ENCODE data around the gene VWA5A. TPM values are rescaled to one million over a fixed set of nuclear protein-coding genes. Genes with fewer than 3 reads are reported as not detected.

Gene VWA5A
- polyA plus RNA-seq, 1 of the 3 experiments (the other 2 are of a cell fraction) = 7.6 TPM

DNA sequence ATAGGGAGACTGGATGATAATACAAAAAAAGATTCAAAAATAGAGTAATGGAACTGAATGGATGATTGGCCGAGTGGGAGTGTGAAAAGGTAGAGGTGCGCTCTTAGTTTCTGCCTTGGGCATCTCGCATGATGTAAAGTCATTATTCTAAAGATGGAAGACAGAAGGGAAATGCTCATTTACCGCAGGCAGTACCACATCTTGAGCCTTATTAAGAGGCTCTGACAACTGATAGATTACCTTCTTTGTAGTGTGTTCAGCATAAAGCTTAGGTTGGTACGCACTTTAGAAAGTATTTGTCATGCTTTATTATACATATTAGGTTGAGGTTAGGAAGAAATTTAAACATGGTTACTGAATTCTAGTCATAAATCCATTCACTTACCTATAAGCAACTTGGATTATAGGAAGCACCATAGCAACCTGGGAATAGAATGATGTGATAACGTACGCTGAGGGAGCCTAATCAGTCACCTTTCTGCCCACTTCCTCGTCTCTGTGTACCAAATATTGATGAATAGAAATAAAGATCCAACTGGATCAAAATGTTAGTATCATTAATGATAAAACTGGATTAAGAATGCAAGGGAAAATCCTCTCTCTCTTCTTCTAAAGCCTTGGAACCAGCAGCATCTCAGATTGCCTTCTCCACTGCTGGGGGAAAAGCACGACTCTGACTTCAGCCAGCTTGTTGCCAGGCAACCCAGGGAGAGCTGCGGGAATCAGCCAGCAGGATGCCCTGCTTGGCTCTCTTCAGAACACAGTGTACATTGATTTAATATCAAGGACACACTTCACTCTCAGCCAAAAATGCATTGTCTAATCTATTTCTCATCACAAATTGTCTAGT lies 29.0 kb upstream of the VWA5A start:
- Histone ChIP-seq H4K20me1 (ENCODE audit: insufficient read depth) (no peaks in the 10 kb centered on the region), H3K9me2 (no peaks in the 10 kb centered on the region), H3K36me3 (replicated peaks in 1 of 2; ENCODE audit: control insufficient read depth in 1 of 2, insufficient read depth in 2 of 2, low read length in 1 of 2) (no peaks in the 10 kb centered on the region), H3K4me3 (ENCODE audit: low read depth in 2 of 2, low read length in 1 of 2) (no peak overlapping the region), H3K4me1 (ENCODE audit: control insufficient read depth in 1 of 2, insufficient read depth in 2 of 2, low read depth in 1 of 2, low read length in 1 of 2) (no peaks in the 10 kb centered on the region; a peak in 1 of 4 replicates), H3K4me2 (no peak overlapping the region), H3K9ac (no peak overlapping the region), H3K27me3 (ENCODE audit: insufficient read depth) (peaks cover 12% of the 10 kb centered on the region; the same call in 1 of the 2 replicates), H3F3A (replicated peaks; ENCODE audit: insufficient read depth) (no peaks in the 10 kb centered on the region), H3K27ac (ENCODE audit: low read depth in 2 of 2, low read length in 1 of 2) (no peak overlapping the region), H3K79me2 (ENCODE audit: insufficient read depth) (no peaks in the 10 kb centered on the region), H3K9me3 (no peaks in the 10 kb centered on the region), H2AFZ (ENCODE audit: low read depth) (no peak overlapping the region)
- CTCF ChIA-PET = interaction anchor here (1.2 to 1.7 kb wide), 2 partner anchors 11 to 15 kb away, joined by 4 read pairs; no protein-coding TSS in a partner anchor
- no peak for TF ChIP-seq TAF1 (IDR thresholded peaks at IDR 0.05; ENCODE audit: borderline replicate concordance, low read depth, low read length)
- TF ChIP-seq, protein P1, sequence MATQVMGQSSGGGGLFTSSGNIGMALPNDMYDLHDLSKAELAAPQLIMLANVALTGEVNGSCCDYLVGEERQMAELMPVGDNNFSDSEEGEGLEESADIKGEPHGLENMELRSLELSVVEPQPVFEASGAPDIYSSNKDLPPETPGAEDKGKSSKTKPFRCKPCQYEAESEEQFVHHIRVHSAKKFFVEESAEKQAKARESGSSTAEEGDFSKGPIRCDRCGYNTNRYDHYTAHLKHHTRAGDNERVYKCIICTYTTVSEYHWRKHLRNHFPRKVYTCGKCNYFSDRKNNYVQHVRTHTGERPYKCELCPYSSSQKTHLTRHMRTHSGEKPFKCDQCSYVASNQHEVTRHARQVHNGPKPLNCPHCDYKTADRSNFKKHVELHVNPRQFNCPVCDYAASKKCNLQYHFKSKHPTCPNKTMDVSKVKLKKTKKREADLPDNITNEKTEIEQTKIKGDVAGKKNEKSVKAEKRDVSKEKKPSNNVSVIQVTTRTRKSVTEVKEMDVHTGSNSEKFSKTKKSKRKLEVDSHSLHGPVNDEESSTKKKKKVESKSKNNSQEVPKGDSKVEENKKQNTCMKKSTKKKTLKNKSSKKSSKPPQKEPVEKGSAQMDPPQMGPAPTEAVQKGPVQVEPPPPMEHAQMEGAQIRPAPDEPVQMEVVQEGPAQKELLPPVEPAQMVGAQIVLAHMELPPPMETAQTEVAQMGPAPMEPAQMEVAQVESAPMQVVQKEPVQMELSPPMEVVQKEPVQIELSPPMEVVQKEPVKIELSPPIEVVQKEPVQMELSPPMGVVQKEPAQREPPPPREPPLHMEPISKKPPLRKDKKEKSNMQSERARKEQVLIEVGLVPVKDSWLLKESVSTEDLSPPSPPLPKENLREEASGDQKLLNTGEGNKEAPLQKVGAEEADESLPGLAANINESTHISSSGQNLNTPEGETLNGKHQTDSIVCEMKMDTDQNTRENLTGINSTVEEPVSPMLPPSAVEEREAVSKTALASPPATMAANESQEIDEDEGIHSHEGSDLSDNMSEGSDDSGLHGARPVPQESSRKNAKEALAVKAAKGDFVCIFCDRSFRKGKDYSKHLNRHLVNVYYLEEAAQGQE (IDR thresholded peaks at IDR 0.05; ENCODE audit: low read depth, low read length) = no peak
- TF ChIP-seq TEAD4 (IDR thresholded peaks at IDR 0.05; ENCODE audit: borderline replicate concordance, insufficient read depth) = no peak
- TF ChIP-seq, protein P2, sequence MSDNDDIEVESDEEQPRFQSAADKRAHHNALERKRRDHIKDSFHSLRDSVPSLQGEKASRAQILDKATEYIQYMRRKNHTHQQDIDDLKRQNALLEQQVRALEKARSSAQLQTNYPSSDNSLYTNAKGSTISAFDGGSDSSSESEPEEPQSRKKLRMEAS (IDR thresholded peaks at IDR 0.05; ENCODE audit: low read depth) = no peak
- TF ChIP-seq, protein P3, sequence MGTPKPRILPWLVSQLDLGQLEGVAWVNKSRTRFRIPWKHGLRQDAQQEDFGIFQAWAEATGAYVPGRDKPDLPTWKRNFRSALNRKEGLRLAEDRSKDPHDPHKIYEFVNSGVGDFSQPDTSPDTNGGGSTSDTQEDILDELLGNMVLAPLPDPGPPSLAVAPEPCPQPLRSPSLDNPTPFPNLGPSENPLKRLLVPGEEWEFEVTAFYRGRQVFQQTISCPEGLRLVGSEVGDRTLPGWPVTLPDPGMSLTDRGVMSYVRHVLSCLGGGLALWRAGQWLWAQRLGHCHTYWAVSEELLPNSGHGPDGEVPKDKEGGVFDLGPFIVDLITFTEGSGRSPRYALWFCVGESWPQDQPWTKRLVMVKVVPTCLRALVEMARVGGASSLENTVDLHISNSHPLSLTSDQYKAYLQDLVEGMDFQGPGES (IDR thresholded peaks at IDR 0.05; ENCODE audit: low read depth, low read length) = no peak
- no peak for TF ChIP-seq RFX5 (IDR thresholded peaks at IDR 0.05; ENCODE audit: low read length)
- TF ChIP-seq MXI1 (IDR thresholded peaks at IDR 0.05; ENCODE audit: low read depth, low read length) = no peak
- TF ChIP-seq RXRA (IDR thresholded peaks at IDR 0.05; ENCODE audit: borderline replicate concordance, low read depth) = no peak
- no peak for TF ChIP-seq MEF2A (IDR thresholded peaks at IDR 0.05; ENCODE audit: borderline replicate concordance, low read depth)
- TF ChIP-seq EP300 (IDR thresholded peaks at IDR 0.05; ENCODE audit: borderline replicate concordance in 1 of 2, low read depth in 1 of 2, low read length in 1 of 2) = no peak
- 42% methylated on average over 10 of the region's 10 CpGs for WGBS (ENCODE audit: low lambda C conversion rate)
- POLR2A ChIA-PET = no interaction called here
- DNase-seq = peak; percentile 58

All from SK-N-SH (cell line).